ENCODE measurements around the gene UGT2A3.
"Not testable (repeated sequence)": the region's sequence is repeated elsewhere in the genome, so short reads cannot be mapped to it uniquely, and the experiment has no call there.

The UGT2A3 gene

DNA sequence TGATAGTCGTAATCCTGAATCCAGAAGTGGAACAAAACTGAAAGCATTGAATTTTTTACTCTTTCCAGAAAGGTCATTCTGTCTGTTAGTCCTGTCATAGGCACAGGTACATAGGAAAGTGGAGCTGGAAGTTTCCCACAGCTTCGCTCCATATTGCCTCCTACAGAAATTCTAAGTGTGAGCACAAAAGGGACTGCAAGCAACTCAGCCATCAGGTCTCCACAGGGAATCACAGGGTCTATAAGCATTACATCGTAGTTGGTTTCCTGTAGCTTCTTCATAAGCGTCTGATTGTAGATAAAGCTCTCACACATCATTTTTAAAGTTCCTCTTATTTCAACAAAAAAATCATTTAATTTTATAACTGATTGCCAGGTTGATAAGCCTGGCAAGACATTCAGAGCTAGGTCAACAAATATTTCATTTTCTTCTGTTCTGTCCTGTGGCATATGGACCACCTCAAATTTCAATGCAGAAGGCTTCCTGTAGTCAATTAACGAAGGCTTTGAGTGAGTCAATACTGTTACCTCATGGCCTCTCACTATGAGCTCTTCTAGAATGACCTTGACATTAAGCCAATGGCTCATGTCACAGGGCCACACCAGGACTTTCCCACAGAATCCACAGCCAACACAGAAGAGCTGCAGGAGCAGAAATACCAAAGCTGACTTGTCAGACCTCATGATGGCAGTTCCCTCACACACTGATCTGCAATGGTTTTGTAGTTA lies at the start of gene UGT2A3:
UGT2A3 (minus strand) TSS at position 727 of the 728 bp plus-strand sequence; CDS start at position 683, 44 bp downstream.
- no peaks in the 10 kb centered on the region for H3K4me1 ChIP-seq (ENCODE audit: control insufficient read depth, insufficient read depth, low read length)
- DNase-seq (ENCODE audit: low read depth): no peak
- H3K36me3 ChIP-seq (ENCODE audit: control insufficient read depth, insufficient read depth, low read length, severe bottlenecking): no peaks in the 10 kb centered on the region
- no peak within 1 kb of the TSS for H3K4me3 ChIP-seq (ENCODE audit: low read length)
- no peaks in the 10 kb centered on the region for H3K27me3 ChIP-seq (replicated peaks; ENCODE audit: control insufficient read depth, insufficient read depth, low read length)
- H3K9me3 ChIP-seq (ENCODE audit: control insufficient read depth, low read length): no peaks in the 10 kb centered on the region
- no peak within 1 kb of the TSS for H3K9ac ChIP-seq (ENCODE audit: low read length)

DNA sequence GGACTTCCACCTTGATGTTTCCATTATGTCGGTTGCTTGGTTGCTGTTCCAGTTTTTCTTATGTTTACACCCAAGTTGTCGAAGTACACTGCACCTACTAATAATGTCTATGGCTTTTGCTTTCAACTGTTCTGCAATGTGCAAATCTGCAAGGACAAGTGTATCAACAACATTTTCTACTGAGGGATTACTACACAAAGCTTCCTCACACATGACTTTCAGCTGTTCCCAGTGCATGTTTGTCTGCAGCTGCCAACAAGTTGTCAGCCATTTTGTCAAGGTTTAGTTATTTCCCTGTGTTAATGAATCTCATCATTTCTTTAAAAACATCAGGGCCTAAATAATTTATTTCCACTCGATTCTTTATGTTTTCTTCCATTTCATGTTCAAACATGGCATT lies 45.4 kb upstream of the UGT2A3 start:
- no peak for DNase-seq (ENCODE audit: low read depth)
- Histone ChIP-seq H3K36me3 (ENCODE audit: control insufficient read depth, insufficient read depth, low read length, severe bottlenecking) (no peaks in the 10 kb centered on the region), H3K9me3 (ENCODE audit: control insufficient read depth, low read length) (no peaks in the 10 kb centered on the region), H3K9ac (ENCODE audit: low read length) (no peak overlapping the region), H3K4me3 (ENCODE audit: low read length) (no peak overlapping the region), H3K4me1 (ENCODE audit: control insufficient read depth, insufficient read depth, low read length) (no peaks in the 10 kb centered on the region), H3K27me3 (replicated peaks; ENCODE audit: control insufficient read depth, insufficient read depth, low read length) (no peaks in the 10 kb centered on the region)

DNA sequence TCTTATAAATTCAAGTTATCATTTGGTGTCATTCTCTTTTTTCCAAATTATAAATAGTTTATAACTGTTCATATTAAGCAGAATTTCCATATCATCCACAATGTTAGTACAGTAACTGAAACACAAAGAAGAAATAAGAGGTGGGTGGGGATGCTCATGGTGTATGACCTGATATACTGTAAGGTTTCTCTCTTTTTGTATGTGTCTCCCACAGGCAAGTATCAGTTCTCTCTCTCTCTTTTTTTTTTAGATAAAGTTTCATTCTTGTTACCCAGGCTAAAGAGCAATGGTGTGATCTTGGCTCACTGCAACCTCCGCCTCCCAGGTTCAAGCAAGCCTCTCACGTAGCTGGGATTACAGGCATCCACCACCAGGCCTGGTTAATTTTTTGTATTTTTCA lies 43.7 kb upstream of the UGT2A3 start:
- Histone ChIP-seq H3K4me3 (ENCODE audit: low read length) (no peak overlapping the region), H3K27me3 (replicated peaks; ENCODE audit: control insufficient read depth, insufficient read depth, low read length) (no peaks in the 10 kb centered on the region), H3K9me3 (ENCODE audit: control insufficient read depth, low read length) (no peaks in the 10 kb centered on the region), H3K9ac (ENCODE audit: low read length) (no peak overlapping the region), H3K36me3 (ENCODE audit: control insufficient read depth, insufficient read depth, low read length, severe bottlenecking) (no peaks in the 10 kb centered on the region), H3K4me1 (ENCODE audit: control insufficient read depth, insufficient read depth, low read length) (no peaks in the 10 kb centered on the region)
- no peak for DNase-seq (ENCODE audit: low read depth)

DNA sequence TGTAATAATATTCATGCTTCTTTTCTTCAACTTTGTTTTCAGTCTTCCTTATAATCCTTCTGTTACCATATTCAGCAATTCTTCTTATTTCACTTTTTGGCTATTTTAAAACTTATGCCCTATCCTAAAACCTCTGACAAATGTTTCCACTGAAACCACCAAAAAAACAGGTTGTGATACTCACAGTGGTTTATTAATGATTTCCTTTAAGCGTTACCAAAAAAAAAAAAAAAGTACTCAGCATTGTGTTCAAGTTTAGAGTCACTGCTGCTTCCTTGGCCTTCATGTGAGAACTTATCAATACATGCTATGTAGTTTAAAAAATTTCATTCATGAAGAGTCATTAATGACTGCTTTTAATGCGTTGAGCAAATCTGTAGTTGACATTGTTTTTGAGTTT lies 35.4 kb upstream of the UGT2A3 start:
- no peak overlapping the region for H3K9ac ChIP-seq (ENCODE audit: low read length)
- DNase-seq (ENCODE audit: low read depth): no peak
- no peaks in the 10 kb centered on the region for H3K9me3 ChIP-seq (ENCODE audit: control insufficient read depth, low read length)
- H3K27me3 ChIP-seq (replicated peaks; ENCODE audit: control insufficient read depth, insufficient read depth, low read length): no peaks in the 10 kb centered on the region
- H3K4me1 ChIP-seq (ENCODE audit: control insufficient read depth, insufficient read depth, low read length): no peaks in the 10 kb centered on the region
- H3K4me3 ChIP-seq (ENCODE audit: low read length): no peak overlapping the region
- H3K36me3 ChIP-seq (ENCODE audit: control insufficient read depth, insufficient read depth, low read length, severe bottlenecking): no peaks in the 10 kb centered on the region

DNA sequence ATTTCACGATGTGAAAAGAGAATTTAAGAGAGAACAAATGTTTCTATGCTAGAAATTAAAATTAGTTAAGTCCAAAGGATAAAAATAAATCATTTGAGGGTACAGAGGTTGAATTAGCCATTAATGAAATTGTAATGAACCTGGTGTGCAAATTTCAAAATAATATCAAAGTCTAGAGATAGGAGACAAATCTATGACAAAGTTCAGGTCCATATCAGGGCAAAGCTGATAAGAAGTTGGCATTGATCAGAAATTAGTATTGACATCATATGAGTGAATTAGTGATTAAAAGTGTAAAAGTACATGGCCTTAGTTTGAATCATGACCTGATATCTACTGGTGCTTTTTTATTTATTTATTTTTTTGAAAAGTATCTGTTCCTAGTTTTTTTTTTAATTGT lies 33.8 kb upstream of the UGT2A3 start:
- no peak for DNase-seq (ENCODE audit: low read depth)
- Histone ChIP-seq H3K9ac (ENCODE audit: low read length) (no peak overlapping the region), H3K4me3 (ENCODE audit: low read length) (no peak overlapping the region), H3K9me3 (ENCODE audit: control insufficient read depth, low read length) (no peaks in the 10 kb centered on the region), H3K36me3 (ENCODE audit: control insufficient read depth, insufficient read depth, low read length, severe bottlenecking) (no peaks in the 10 kb centered on the region), H3K27me3 (replicated peaks; ENCODE audit: control insufficient read depth, insufficient read depth, low read length) (no peaks in the 10 kb centered on the region), H3K4me1 (ENCODE audit: control insufficient read depth, insufficient read depth, low read length) (no peaks in the 10 kb centered on the region)

DNA sequence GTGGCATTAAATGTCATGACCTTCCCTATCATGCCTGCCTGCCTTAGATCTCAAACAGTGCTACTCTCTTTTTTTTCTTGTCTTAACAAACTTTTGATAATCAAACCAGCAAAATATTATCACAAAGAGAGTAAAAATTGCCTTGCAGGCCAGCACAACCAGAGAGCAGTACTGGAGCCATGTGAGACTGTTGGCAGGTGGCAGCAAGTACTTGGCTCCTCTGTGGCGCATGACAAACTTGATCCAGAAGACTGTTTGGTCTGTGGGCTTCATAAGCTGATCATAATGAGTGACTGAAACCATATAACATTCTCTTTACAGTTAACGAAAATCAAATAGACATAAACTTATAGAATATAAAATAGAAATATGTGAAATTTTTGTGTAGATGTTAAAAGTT lies 33.3 kb upstream of the UGT2A3 start:
- no peaks in the 10 kb centered on the region for H3K36me3 ChIP-seq (ENCODE audit: control insufficient read depth, insufficient read depth, low read length, severe bottlenecking)
- DNase-seq (ENCODE audit: low read depth): no peak
- no peak overlapping the region for H3K4me3 ChIP-seq (ENCODE audit: low read length)
- H3K9me3 ChIP-seq (ENCODE audit: control insufficient read depth, low read length): no peaks in the 10 kb centered on the region
- H3K4me1 ChIP-seq (ENCODE audit: control insufficient read depth, insufficient read depth, low read length): no peaks in the 10 kb centered on the region
- H3K9ac ChIP-seq (ENCODE audit: low read length): no peak overlapping the region
- no peaks in the 10 kb centered on the region for H3K27me3 ChIP-seq (replicated peaks; ENCODE audit: control insufficient read depth, insufficient read depth, low read length)

DNA sequence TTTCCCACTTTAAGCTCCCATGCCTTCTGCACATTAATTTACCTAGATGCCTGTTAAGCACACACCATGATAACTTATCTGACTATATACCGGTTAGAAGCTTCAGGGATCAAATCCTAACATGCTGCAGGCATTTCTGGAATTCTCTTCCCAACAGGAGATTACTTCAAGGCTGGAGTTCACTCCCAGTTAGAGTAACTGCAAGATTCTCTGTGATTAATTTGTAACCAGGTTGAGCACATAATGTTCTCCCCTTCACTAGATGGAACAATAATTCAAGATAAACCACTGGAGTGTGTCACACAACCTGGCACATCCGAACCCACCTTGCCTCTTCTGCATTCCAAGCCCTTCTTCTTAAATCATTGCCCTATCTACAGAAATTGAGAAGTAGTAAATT lies 11.8 kb upstream of the UGT2A3 start:
- Histone ChIP-seq H3K27me3 (replicated peaks; ENCODE audit: control insufficient read depth, insufficient read depth, low read length) (no peaks in the 10 kb centered on the region), H3K9me3 (ENCODE audit: control insufficient read depth, low read length) (no peaks in the 10 kb centered on the region), H3K4me3 (ENCODE audit: low read length) (no peak overlapping the region), H3K4me1 (ENCODE audit: control insufficient read depth, insufficient read depth, low read length) (no peaks in the 10 kb centered on the region), H3K9ac (ENCODE audit: low read length) (no peak overlapping the region), H3K36me3 (ENCODE audit: control insufficient read depth, insufficient read depth, low read length, severe bottlenecking) (no peaks in the 10 kb centered on the region)
- no peak for DNase-seq (ENCODE audit: low read depth)

DNA sequence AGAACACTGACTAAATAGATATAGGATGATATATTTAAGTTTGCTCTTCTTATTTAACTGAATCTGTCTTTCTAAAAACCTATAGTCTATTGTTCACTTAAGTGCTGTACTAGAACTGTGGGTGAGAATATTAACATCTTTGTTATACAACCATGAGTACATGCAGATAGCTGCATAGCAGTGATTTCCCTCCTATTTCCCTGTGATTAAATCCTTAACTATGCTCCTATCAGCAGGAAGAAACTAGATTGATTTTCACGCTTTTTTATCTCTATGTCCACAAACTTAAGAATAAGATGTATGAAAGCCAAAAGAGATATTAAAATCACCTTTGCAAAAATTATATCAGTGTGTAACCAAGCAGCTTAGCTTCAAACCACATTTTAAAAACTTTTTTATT lies 11.3 kb upstream of the UGT2A3 start:
- no peaks in the 10 kb centered on the region for H3K27me3 ChIP-seq (replicated peaks; ENCODE audit: control insufficient read depth, insufficient read depth, low read length)
- no peaks in the 10 kb centered on the region for H3K36me3 ChIP-seq (ENCODE audit: control insufficient read depth, insufficient read depth, low read length, severe bottlenecking)
- H3K4me3 ChIP-seq (ENCODE audit: low read length): no peak overlapping the region
- no peaks in the 10 kb centered on the region for H3K4me1 ChIP-seq (ENCODE audit: control insufficient read depth, insufficient read depth, low read length)
- no peak for DNase-seq (ENCODE audit: low read depth)
- H3K9me3 ChIP-seq (ENCODE audit: control insufficient read depth, low read length): no peaks in the 10 kb centered on the region
- no peak overlapping the region for H3K9ac ChIP-seq (ENCODE audit: low read length)

DNA sequence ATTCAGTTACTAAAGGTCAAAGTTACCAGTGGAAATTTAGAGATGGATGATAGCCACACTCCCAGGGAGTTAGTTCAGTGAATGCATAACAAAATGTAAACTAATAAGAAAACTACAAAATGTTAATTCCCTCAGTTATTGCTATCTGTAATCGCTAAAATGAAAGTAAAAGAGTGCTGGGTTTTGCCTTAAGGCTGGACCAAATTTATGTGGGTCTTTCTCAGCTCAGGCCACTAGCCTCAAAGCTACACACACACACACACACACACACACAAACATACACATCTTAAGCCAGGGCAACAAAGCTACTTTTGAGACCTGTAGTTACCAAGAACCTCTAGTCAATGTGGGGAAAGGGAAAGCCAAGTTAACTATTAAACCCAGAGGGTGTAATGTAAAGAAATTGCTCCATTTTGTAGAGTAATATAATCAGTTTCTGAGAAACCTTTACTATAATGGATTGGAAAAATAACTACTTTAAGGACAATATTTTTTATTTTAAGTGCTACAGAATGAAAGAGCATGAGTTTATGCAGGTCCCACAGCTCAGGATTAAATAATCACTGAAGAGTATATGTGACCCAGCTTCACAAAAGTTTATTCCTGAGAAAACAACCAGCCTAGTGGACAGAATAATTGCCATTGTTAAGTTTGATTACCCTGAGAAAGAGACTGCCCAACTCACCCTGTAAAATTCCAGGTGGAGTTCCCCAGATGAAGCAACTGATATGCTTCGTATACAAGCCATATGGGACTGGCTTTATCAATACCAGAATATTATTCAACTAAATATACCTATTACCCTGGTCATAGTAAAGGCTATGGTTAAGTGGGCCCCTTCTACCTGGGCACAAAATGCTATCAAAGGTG lies 8.9 kb upstream of the UGT2A3 start:
- Histone ChIP-seq H3K36me3 (ENCODE audit: control insufficient read depth, insufficient read depth, low read length, severe bottlenecking) (no peaks in the 10 kb centered on the region), H3K4me3 (ENCODE audit: low read length) (no peak overlapping the region), H3K27me3 (replicated peaks; ENCODE audit: control insufficient read depth, insufficient read depth, low read length) (no peaks in the 10 kb centered on the region), H3K4me1 (ENCODE audit: control insufficient read depth, insufficient read depth, low read length) (no peaks in the 10 kb centered on the region), H3K9me3 (ENCODE audit: control insufficient read depth, low read length) (no peaks in the 10 kb centered on the region), H3K9ac (ENCODE audit: low read length) (no peak overlapping the region)
- no peak for DNase-seq (ENCODE audit: low read depth)

DNA sequence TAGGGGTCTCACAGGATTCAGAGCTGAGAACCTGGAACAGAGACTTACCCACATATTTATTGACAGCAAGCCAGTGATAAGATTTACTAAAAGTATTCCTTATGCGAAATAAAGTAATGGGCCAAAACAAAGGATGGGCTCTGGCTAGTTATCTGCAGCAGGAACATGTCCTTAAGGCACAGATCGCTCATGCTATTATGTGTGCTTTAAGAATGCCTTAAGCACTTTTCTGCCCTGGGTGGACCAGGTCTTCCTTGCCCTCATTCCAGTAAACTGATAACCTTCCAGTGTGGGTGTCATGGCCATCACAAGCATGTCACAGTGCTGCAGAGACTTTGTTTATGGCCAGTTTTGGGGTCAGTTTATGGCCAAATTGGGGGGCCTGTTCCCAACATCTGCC lies 7.5 kb upstream of the UGT2A3 start:
- not testable (repeated sequence) for H3K36me3 ChIP-seq (ENCODE audit: control insufficient read depth, insufficient read depth, low read length, severe bottlenecking); H3K4me1 ChIP-seq (ENCODE audit: control insufficient read depth, insufficient read depth, low read length); DNase-seq (ENCODE audit: low read depth); H3K9ac ChIP-seq (ENCODE audit: low read length); H3K4me3 ChIP-seq (ENCODE audit: low read length); H3K9me3 ChIP-seq (ENCODE audit: control insufficient read depth, low read length); H3K27me3 ChIP-seq (replicated peaks; ENCODE audit: control insufficient read depth, insufficient read depth, low read length)

DNA sequence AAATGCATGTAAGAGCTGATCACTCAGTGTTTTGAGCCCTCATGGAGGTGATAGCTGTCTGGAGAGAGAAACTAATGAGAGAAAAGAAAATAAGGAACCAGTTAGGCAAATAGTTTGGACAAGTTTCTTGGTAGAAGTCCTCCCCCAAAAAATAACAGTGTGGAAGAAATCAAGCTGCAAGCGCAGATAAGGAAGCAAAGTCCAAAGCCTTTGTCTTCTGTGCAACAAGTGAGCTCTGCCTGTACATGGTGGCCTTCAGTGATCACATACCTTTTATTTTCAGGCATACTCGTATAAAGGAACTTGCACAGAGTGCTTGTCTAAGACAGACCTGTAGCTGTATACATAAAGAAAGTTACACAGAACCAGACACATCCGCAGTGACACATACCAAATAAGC lies 2.5 kb upstream of the UGT2A3 start:
- Histone ChIP-seq H3K9me3 (ENCODE audit: control insufficient read depth, low read length) (no peaks in the 10 kb centered on the region), H3K9ac (ENCODE audit: low read length) (no peak overlapping the region), H3K4me1 (ENCODE audit: control insufficient read depth, insufficient read depth, low read length) (no peaks in the 10 kb centered on the region), H3K4me3 (ENCODE audit: low read length) (no peak overlapping the region), H3K27me3 (replicated peaks; ENCODE audit: control insufficient read depth, insufficient read depth, low read length) (no peaks in the 10 kb centered on the region), H3K36me3 (ENCODE audit: control insufficient read depth, insufficient read depth, low read length, severe bottlenecking) (no peaks in the 10 kb centered on the region)
- no peak for DNase-seq (ENCODE audit: low read depth)
